ENCODE measurements around the gene DCAF12. TPM values are rescaled to one million over a fixed set of nuclear protein-coding genes. Genes with fewer than 3 reads are reported as not detected.

The DCAF12 gene
- total and polyA plus RNA-seq, 2 of the 13 experiments (the other 11 are each of a cell fraction or from before 2014, with no cell fraction given): 26.8 to 37.4 TPM

DNA sequence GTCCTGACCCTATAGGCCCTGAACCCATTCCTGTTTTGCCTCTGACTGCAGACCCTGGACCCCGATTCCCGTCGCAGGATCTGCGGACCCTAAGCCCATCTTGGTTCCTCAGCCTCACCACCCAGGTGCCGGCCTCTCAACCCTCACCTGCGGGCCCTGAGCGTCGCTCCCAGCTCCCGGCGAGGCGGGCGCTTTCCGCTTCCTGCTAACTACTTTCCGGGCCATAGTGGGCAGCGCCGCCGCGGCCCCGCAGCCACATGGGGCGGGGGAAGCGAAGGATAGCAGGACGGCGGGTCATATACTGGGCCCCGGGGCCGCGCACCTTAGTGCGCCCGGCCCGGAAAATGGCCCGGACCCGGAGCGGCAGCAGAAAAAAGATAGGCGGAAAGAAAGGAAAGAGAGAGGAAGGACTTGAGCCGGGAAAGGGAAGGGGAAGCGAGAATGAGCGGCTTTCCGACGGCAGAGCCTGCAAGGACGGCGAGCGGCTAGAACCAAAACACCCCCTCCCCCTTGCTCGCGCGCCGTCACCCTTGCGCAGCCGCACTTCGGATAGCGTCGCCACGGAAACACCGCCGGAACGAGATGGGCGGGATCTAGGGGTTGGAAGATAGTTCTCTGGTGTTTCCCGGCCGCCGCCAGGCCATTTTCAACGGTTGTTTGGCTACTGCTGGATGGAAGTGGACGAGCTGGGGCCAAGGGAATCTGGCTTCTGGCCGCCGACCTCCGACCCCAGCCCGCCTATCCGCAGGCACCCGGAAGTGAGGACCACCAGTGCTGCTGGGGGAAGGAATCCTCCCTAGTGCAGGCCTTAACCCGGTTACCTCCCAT lies at the start of gene DCAF12 (continued):
- TF ChIP-seq, protein P1, sequence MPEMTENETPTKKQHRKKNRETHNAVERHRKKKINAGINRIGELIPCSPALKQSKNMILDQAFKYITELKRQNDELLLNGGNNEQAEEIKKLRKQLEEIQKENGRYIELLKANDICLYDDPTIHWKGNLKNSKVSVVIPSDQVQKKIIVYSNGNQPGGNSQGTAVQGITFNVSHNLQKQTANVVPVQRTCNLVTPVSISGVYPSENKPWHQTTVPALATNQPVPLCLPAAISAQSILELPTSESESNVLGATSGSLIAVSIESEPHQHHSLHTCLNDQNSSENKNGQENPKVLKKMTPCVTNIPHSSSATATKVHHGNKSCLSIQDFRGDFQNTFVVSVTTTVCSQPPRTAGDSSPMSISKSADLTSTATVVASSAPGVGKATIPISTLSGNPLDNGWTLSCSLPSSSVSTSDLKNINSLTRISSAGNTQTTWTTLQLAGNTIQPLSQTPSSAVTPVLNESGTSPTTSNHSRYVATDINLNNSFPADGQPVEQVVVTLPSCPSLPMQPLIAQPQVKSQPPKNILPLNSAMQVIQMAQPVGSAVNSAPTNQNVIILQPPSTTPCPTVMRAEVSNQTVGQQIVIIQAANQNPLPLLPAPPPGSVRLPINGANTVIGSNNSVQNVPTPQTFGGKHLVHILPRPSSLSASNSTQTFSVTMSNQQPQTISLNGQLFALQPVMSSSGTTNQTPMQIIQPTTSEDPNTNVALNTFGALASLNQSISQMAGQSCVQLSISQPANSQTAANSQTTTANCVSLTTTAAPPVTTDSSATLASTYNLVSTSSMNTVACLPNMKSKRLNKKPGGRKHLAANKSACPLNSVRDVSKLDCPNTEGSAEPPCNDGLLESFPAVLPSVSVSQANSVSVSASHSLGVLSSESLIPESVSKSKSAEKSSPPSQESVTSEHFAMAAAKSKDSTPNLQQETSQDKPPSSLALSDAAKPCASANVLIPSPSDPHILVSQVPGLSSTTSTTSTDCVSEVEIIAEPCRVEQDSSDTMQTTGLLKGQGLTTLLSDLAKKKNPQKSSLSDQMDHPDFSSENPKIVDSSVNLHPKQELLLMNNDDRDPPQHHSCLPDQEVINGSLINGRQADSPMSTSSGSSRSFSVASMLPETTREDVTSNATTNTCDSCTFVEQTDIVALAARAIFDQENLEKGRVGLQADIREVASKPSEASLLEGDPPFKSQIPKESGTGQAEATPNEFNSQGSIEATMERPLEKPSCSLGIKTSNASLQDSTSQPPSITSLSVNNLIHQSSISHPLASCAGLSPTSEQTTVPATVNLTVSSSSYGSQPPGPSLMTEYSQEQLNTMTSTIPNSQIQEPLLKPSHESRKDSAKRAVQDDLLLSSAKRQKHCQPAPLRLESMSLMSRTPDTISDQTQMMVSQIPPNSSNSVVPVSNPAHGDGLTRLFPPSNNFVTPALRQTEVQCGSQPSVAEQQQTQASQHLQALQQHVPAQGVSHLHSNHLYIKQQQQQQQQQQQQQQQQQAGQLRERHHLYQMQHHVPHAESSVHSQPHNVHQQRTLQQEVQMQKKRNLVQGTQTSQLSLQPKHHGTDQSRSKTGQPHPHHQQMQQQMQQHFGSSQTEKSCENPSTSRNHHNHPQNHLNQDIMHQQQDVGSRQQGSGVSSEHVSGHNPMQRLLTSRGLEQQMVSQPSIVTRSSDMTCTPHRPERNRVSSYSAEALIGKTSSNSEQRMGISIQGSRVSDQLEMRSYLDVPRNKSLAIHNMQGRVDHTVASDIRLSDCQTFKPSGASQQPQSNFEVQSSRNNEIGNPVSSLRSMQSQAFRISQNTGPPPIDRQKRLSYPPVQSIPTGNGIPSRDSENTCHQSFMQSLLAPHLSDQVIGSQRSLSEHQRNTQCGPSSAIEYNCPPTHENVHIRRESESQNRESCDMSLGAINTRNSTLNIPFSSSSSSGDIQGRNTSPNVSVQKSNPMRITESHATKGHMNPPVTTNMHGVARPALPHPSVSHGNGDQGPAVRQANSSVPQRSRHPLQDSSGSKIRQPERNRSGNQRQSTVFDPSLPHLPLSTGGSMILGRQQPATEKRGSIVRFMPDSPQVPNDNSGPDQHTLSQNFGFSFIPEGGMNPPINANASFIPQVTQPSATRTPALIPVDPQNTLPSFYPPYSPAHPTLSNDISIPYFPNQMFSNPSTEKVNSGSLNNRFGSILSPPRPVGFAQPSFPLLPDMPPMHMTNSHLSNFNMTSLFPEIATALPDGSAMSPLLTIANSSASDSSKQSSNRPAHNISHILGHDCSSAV (CRISPR knock-in tag; IDR thresholded peaks at IDR 0.05; ENCODE audit: borderline replicate concordance): no peak
- TF ChIP-seq GZF1 (CRISPR knock-in tag; IDR thresholded peaks at IDR 0.05): 0 out of 2 replicates have a peak, but pooled peaks have one; percentile 67
- TF ChIP-seq, protein P2, sequence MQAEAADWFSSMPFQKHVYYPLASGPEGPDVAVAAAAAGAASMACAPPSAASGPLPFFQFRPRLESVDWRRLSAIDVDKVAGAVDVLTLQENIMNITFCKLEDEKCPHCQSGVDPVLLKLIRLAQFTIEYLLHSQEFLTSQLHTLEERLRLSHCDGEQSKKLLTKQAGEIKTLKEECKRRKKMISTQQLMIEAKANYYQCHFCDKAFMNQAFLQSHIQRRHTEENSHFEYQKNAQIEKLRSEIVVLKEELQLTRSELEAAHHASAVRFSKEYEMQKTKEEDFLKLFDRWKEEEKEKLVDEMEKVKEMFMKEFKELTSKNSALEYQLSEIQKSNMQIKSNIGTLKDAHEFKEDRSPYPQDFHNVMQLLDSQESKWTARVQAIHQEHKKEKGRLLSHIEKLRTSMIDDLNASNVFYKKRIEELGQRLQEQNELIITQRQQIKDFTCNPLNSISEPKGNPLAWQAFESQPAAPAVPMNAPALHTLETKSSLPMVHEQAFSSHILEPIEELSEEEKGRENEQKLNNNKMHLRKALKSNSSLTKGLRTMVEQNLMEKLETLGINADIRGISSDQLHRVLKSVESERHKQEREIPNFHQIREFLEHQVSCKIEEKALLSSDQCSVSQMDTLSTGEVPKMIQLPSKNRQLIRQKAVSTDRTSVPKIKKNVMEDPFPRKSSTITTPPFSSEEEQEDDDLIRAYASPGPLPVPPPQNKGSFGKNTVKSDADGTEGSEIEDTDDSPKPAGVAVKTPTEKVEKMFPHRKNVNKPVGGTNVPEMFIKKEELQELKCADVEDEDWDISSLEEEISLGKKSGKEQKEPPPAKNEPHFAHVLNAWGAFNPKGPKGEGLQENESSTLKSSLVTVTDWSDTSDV (CRISPR knock-in tag; IDR thresholded peaks at IDR 0.05): no peak
- peak; percentile 39 for TF ChIP-seq TEAD3 (CRISPR knock-in tag; optimal IDR thresholded peaks at IDR 0.05; ENCODE audit: borderline replicate concordance)
- TF ChIP-seq, protein P3, sequence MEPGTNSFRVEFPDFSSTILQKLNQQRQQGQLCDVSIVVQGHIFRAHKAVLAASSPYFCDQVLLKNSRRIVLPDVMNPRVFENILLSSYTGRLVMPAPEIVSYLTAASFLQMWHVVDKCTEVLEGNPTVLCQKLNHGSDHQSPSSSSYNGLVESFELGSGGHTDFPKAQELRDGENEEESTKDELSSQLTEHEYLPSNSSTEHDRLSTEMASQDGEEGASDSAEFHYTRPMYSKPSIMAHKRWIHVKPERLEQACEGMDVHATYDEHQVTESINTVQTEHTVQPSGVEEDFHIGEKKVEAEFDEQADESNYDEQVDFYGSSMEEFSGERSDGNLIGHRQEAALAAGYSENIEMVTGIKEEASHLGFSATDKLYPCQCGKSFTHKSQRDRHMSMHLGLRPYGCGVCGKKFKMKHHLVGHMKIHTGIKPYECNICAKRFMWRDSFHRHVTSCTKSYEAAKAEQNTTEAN (CRISPR knock-in tag; conservative IDR thresholded peaks at IDR 0.05): no peak
- peak; percentile 22; the same call in 1 of the 2 replicates for TF ChIP-seq ZNF552 (CRISPR knock-in tag; IDR thresholded peaks at IDR 0.05; ENCODE audit: borderline replicate concordance)
- TF ChIP-seq HNF4A (CRISPR knock-in tag; IDR thresholded peaks at IDR 0.05): no peak
- 0 out of 2 replicates have a peak, but pooled peaks have one; percentile 16 for TF ChIP-seq ZNF292 (CRISPR knock-in tag; IDR thresholded peaks at IDR 0.05; ENCODE audit: borderline replicate concordance, low read depth)
- peak; percentile 88; the same call in 1 of the 2 replicates for TF ChIP-seq KDM5A (IDR thresholded peaks at IDR 0.05; ENCODE audit: borderline replicate concordance, low read length)
- TF ChIP-seq ZSCAN22 (CRISPR knock-in tag; IDR thresholded peaks at IDR 0.05): 0 out of 2 replicates have a peak, but pooled peaks have one; percentile 81
- no peak for TF ChIP-seq ZNF329 (CRISPR knock-in tag; IDR thresholded peaks at IDR 0.05; ENCODE audit: low read depth)
